H1 (cell line): ENCODE data around the gene KIR3DL2. TPM values are rescaled to one million over a fixed set of nuclear protein-coding genes. Genes with fewer than 3 reads are reported as not detected.

ENCODE experiments used
- CTCF ChIA-PET: fragments of 300-600 bp; sonication (Branson Sonifier 250); formaldehyde crosslinking; loops from one replicate; lab custom pipeline; 2021; ENCODE audit not compliant: partially characterized antibody; lab: Charles Lee
- POLR2A ChIA-PET: fragments of 300-600 bp; sonication (Branson Sonifier 250); formaldehyde crosslinking; loops from one replicate; lab custom pipeline; 2021; ENCODE audit warnings: inconsistent platforms; ENCODE audit not compliant: partially characterized antibody; lab: Charles Lee
- DNase-seq, 2 experiments: peaks; one replicate each; pipeline versions ENCODE4 v3.0.0 to v3.0.0-alpha.2; 2010 to 2022; ENCODE audit warnings: low spot score in 2 of 2, low read depth in 1 of 2, mixed read lengths in 1 of 2
- FAIRE-seq: peaks from 2 replicates; lab custom pipeline; 2011; peaks lifted over from hg19 to GRCh38; lab: Jason Lieb, UNC
- H2AFZ ChIP-seq: 2 replicates; pipeline ENCODE4 v1.8.1; 2012; ENCODE audit warnings: low read length, inconsistent platforms
- H2AK5ac ChIP-seq: 2 replicates; pipeline ENCODE4 v1.6.1; 2013; ENCODE audit warnings: low read depth, low read length
- H2BK120ac ChIP-seq: replicated peaks from 2 replicates; pipeline ENCODE3; 2013; ENCODE audit warnings: low read depth, low read length, inconsistent platforms
- H2BK12ac ChIP-seq: 2 replicates; pipeline ENCODE4 v1.6.1; 2013; ENCODE audit warnings: low read depth, low read length
- H2BK15ac ChIP-seq: 2 replicates; pipeline ENCODE4 v1.6.1; 2013; ENCODE audit warnings: low read length
- H2BK20ac ChIP-seq: 2 replicates; pipeline ENCODE4 v1.6.1; 2013; ENCODE audit warnings: low read length
- H2BK5ac ChIP-seq: 2 replicates; pipeline ENCODE4 v1.6.1; 2013; ENCODE audit warnings: low read depth, low read length
- H3K14ac ChIP-seq: 2 replicates; pipeline ENCODE4 v1.6.1; 2013; ENCODE audit warnings: inconsistent platforms; ENCODE audit not compliant: insufficient read length
- H3K18ac ChIP-seq: 2 replicates; pipeline ENCODE4 v1.6.1; 2013; ENCODE audit warnings: low read length; ENCODE audit errors: extremely low read depth
- H3K23ac ChIP-seq: 2 replicates; pipeline ENCODE4 v1.6.1; 2013; ENCODE audit warnings: inconsistent platforms; ENCODE audit not compliant: insufficient read length
- H3K23me2 ChIP-seq: 2 replicates; pipeline ENCODE4 v1.6.1; 2013; ENCODE audit warnings: low read depth, low read length
- H3K27ac ChIP-seq: 2 replicates; pipeline ENCODE4 v1.6.1; 2011; ENCODE audit warnings: low read depth, low read length, inconsistent platforms
- H3K27me3 ChIP-seq, 4 experiments: replicated peaks in 1 of 4; 1 replicate in 1 of 4; 2 replicates in 3 of 4; pipeline versions ENCODE4 v1.6.1 to v1.8.1; 2011 to 2013; ENCODE audit warnings: low read length in 3 of 4, mild to moderate bottlenecking in 3 of 4, inconsistent platforms in 2 of 4, mixed read lengths in 2 of 4, moderate library complexity in 1 of 4; ENCODE audit not compliant: control insufficient read depth in 3 of 4, insufficient read depth in 3 of 4; ENCODE audit errors: extremely low read depth in 1 of 4
- H3K36me3 ChIP-seq, 4 experiments: 2 replicates each; pipeline versions ENCODE4 v1.6.1 to v1.8.1; 2011 to 2013; ENCODE audit warnings: mild to moderate bottlenecking in 4 of 4, low read length in 3 of 4, moderate library complexity in 2 of 4, control low read depth in 1 of 4, inconsistent platforms in 1 of 4; ENCODE audit not compliant: insufficient read depth in 4 of 4, control insufficient read depth in 2 of 4
- H3K4ac ChIP-seq: replicated peaks from 2 replicates; pipeline ENCODE3; 2013; ENCODE audit warnings: low read length, low read depth, mixed read lengths, inconsistent platforms; ENCODE audit not compliant: insufficient read length
- H3K4me1 ChIP-seq, 4 experiments: replicated peaks in 1 of 4; 1 replicate in 1 of 4; 2 replicates in 3 of 4; pipeline versions ENCODE4 v1.6.1 to v1.8.1; 2011 to 2013; ENCODE audit warnings: low read length in 3 of 4, inconsistent platforms in 2 of 4, mixed read lengths in 1 of 4; ENCODE audit not compliant: insufficient read depth in 4 of 4, control insufficient read depth in 3 of 4
- H3K4me2 ChIP-seq, 2 experiments: 2 replicates each; pipeline versions ENCODE4 v1.6.1 to v1.8.1; 2011 to 2013; ENCODE audit warnings: low read depth in 2 of 2, low read length in 2 of 2, control low read depth in 1 of 2, inconsistent platforms in 1 of 2, mild to moderate bottlenecking in 1 of 2; ENCODE audit not compliant: insufficient read depth in 1 of 2
- H3K4me3 ChIP-seq, 4 experiments: fragments of 200-600, 300-600 bp in 1 of 4; sonication (generic), shearing (Covaris generic), sonication (Bioruptor Twin) in 1 of 4; 2 replicates each; pipeline versions ENCODE4 v1.5.1 to v1.8.1; 2011 to 2016; ENCODE audit warnings: low read length in 4 of 4, low read depth in 3 of 4, control low read depth in 2 of 4, inconsistent platforms in 2 of 4, mild to moderate bottlenecking in 2 of 4, mixed read lengths in 1 of 4, moderate library complexity in 1 of 4; ENCODE audit not compliant: insufficient read depth in 2 of 4; ENCODE audit errors: extremely low read depth in 1 of 4
- H3K56ac ChIP-seq: replicated peaks from 2 replicates; pipeline ENCODE3; 2013; ENCODE audit warnings: low read depth, mild to moderate bottlenecking, mixed read lengths, low read length, inconsistent platforms; ENCODE audit not compliant: insufficient read length
- H3K79me1 ChIP-seq: 2 replicates; pipeline ENCODE4 v1.6.1; 2013; ENCODE audit warnings: low read depth, low read length, control low read depth
- H3K79me2 ChIP-seq, 2 experiments: 2 replicates each; pipeline versions ENCODE4 v1.6.1 to v1.8.1; 2012 to 2013; ENCODE audit warnings: low read length in 2 of 2, mild to moderate bottlenecking in 2 of 2, inconsistent platforms in 1 of 2; ENCODE audit not compliant: insufficient read depth in 2 of 2, control insufficient read depth in 1 of 2
- H3K9ac ChIP-seq, 4 experiments: replicated peaks in 1 of 4; 1 replicate in 1 of 4; 2 replicates in 3 of 4; pipeline versions ENCODE4 v1.6.1 to v1.8.1; 2011 to 2013; ENCODE audit warnings: low read depth in 3 of 4, low read length in 3 of 4, control low read depth in 2 of 4, mild to moderate bottlenecking in 2 of 4, moderate library complexity in 2 of 4, inconsistent platforms in 1 of 4; ENCODE audit errors: extremely low read depth in 1 of 4
- H3K9me3 ChIP-seq, 2 experiments: 2 replicates each; pipeline versions ENCODE4 v1.6.1 to v1.8.1; 2012 to 2013; ENCODE audit warnings: mild to moderate bottlenecking in 2 of 2, moderate library complexity in 2 of 2, control low read depth in 1 of 2, inconsistent platforms in 1 of 2, low read depth in 1 of 2, low read length in 1 of 2, mixed read lengths in 1 of 2; ENCODE audit not compliant: insufficient read depth in 2 of 2
- H4K20me1 ChIP-seq, 2 experiments: replicated peaks in 1 of 2; 2 replicates each; pipeline versions ENCODE3 to v1.8.1; 2011 to 2013; ENCODE audit warnings: inconsistent platforms in 2 of 2, low read length in 2 of 2, mild to moderate bottlenecking in 1 of 2; ENCODE audit not compliant: insufficient read depth in 2 of 2, control insufficient read depth in 1 of 2
- H4K5ac ChIP-seq: 2 replicates; pipeline ENCODE4 v1.6.1; 2013; ENCODE audit warnings: low read length, low read depth, mixed read lengths, inconsistent platforms; ENCODE audit not compliant: insufficient read length
- H4K8ac ChIP-seq: 2 replicates; pipeline ENCODE4 v1.8.0; 2013; ENCODE audit warnings: mild to moderate bottlenecking, moderate library complexity, low read length, inconsistent platforms; ENCODE audit not compliant: insufficient read depth; ENCODE audit errors: extremely low read depth
- H4K91ac ChIP-seq: replicated peaks from 2 replicates; pipeline ENCODE3; 2013; ENCODE audit warnings: low read length, mixed read lengths, inconsistent platforms; ENCODE audit not compliant: insufficient read length
- BCL11A ChIP-seq, 2 experiments: IDR thresholded peaks; one replicate each; pipeline ENCODE4 v1.6.1; 2011; ENCODE audit warnings: low read depth in 2 of 2, low read length in 2 of 2, mild to moderate bottlenecking in 2 of 2
- EZH2 ChIP-seq: fragments of 200-600 bp; sonication (generic); IDR thresholded peaks from 2 replicates; pipeline ENCODE4 v1.7.1; 2012; ENCODE audit warnings: low read depth, mild to moderate bottlenecking, moderate library complexity, low read length, inconsistent platforms; ENCODE audit not compliant: severe bottlenecking
- KDM4A ChIP-seq: IDR thresholded peaks from one replicate; pipeline ENCODE4 v1.7.1; 2012; ENCODE audit warnings: low read depth, mild to moderate bottlenecking, moderate library complexity, low read length, inconsistent platforms; ENCODE audit not compliant: severe bottlenecking
- KDM5A ChIP-seq: fragments of 200-600 bp; IDR thresholded peaks from 2 replicates; pipeline ENCODE4 v1.7.1; 2012; ENCODE audit warnings: mild to moderate bottlenecking, low read length, inconsistent platforms, mixed read lengths
- NANOG ChIP-seq: IDR thresholded peaks from 2 replicates; pipeline ENCODE4 v1.6.1; 2011; ENCODE audit warnings: low read length, low read depth, mild to moderate bottlenecking, inconsistent platforms; ENCODE audit not compliant: insufficient read depth, poor library complexity, severe bottlenecking
- POLR2AphosphoS5 ChIP-seq: IDR thresholded peaks from 2 replicates; pipeline ENCODE4 v1.6.1; 2011; ENCODE audit warnings: low read depth, low read length
- POU5F1 ChIP-seq: IDR thresholded peaks from 2 replicates; pipeline ENCODE4 v1.6.1; 2011; ENCODE audit warnings: low read depth, mild to moderate bottlenecking, low read length, moderate library complexity
- RAD21 ChIP-seq, 2 experiments: IDR thresholded peaks in 1 of 2; conservative IDR thresholded peaks in 1 of 2; 2 replicates each; pipeline ENCODE4 v1.6.1; 2011; ENCODE audit warnings: low read depth in 2 of 2, low read length in 2 of 2, improper control_type of control experiment in 1 of 2, inconsistent platforms in 1 of 2, mild to moderate bottlenecking in 1 of 2, moderate library complexity in 1 of 2
- SP1 ChIP-seq: IDR thresholded peaks from 2 replicates; pipeline ENCODE4 v1.6.1; 2011; ENCODE audit warnings: low read depth, low read length
- TBP ChIP-seq: IDR thresholded peaks from 2 replicates; pipeline ENCODE4 v1.6.1; 2011; ENCODE audit warnings: low read depth, low read length, improper control_type of control experiment
- TEAD4 ChIP-seq: IDR thresholded peaks from 2 replicates; pipeline ENCODE4 v1.6.1; 2012; ENCODE audit warnings: low read depth, low read length, inconsistent platforms, mixed read lengths
- ZNF274 ChIP-seq: IDR thresholded peaks from 2 replicates; pipeline ENCODE4 v1.7.0; 2012; ENCODE audit warnings: low read length, borderline replicate concordance; ENCODE audit errors: extremely low read depth
- WGBS, 2 experiments: shearing (Covaris generic) in 1 of 2; methylation state at CpG; one replicate each; pipeline versions ENCODE4 v1.1.6 to v1.1.7; 2013 to 2015; ENCODE audit warnings: low lambda C conversion rate in 2 of 2, mixed read lengths in 2 of 2, inconsistent platforms in 1 of 2, low coverage in 1 of 2, missing lambda C conversion rate in 1 of 2; ENCODE audit not compliant: insufficient replicate concordance in 2 of 2, insufficient coverage in 1 of 2, insufficient read length in 1 of 2; ENCODE audit errors: extremely low coverage in 1 of 2, missing lambda C conversion rate in 1 of 2; 5-methylcytosine and 5-hydroxymethylcytosine counted together
- polyA plus RNA-seq, 7 experiments: library from polyadenylated mRNA; depleted of rRNA in 3 of 7; stranded (reverse) in 5 of 7; unstranded in 2 of 7; fragments of >200 nt in 5 of 7; fragments of 200-250 nt in 2 of 7; gene quantifications; 1 replicate in 5 of 7; 2 replicates in 1 of 7; 4 replicates in 1 of 7; pipeline versions ENCODE4 v1.2.1 to v1.2.3, GENCODE V29; 2011 to 2013; ENCODE audit warnings: missing spikeins in 2 of 7, mixed read lengths in 2 of 7
- total RNA-seq: library from RNA; stranded (reverse); fragmentation: NEBNext Ultra II Directional; extraction: Animal tissue kit (Norgen Biotek cat#: 25700); gene quantifications from 2 replicates; pipeline ENCODE4 v1.2.1, GENCODE V29; 2021

KIR3DL2 gene
- total and polyA plus RNA-seq, 2 of the 8 experiments (the other 6 are each of a cell fraction or from before 2014, with no cell fraction given): not detected

- H3K23me2 ChIP-seq: no peaks in the 10 kb centered on the region; the same call in 1 of the 2 replicates
- peak overlapping the region; percentile 80; the same call in 1 of the 2 replicates for H4K8ac ChIP-seq
- ChIA-PET POLR2A (interaction anchor here (0.6 to 2.0 kb wide), 8 partner anchors 12 to 454 kb away, joined by 3 to 8 read pairs (median 4); partner anchors contain the start of gene NCR1), CTCF (interaction anchor here (0.6 to 1.9 kb wide), 4 partner anchors 9 to 1358 kb away, joined by 3 to 8 read pairs (median 3); no protein-coding TSS in a partner anchor)
- H3K79me2 ChIP-seq: no peaks in the 10 kb centered on the region
- no peak overlapping the region for H2BK15ac ChIP-seq
- H3K9ac ChIP-seq: no peak overlapping the region
- no peak overlapping the region for H4K91ac ChIP-seq
- no peaks in the 10 kb centered on the region for H3K27me3 ChIP-seq
- H3K36me3 ChIP-seq: no peaks in the 10 kb centered on the region
- no peak overlapping the region for H3K4ac ChIP-seq
- H3K4me1 ChIP-seq: peaks cover 0 to 4% (median 0%) of the 10 kb centered on the region in 4 experiments; a peak in 2 of 7 replicates
- no peak for FAIRE-seq
- peak overlapping the region in 1 of 4 experiments; percentile 20; a peak in 2 of 8 replicates for H3K4me3 ChIP-seq
- 23% methylated on average over 7 of the region's 7 CpGs; no CpG with 5 or more reads in 1 of the 2 experiments for WGBS, 2 experiments
- no peaks in the 10 kb centered on the region for H3K79me1 ChIP-seq
- H2AK5ac ChIP-seq: no peak overlapping the region
- no peak overlapping the region for H3K23ac ChIP-seq
- H4K5ac ChIP-seq: peak overlapping the region; percentile 62
- no peak overlapping the region for H3K14ac ChIP-seq
- H2BK20ac ChIP-seq: no peak overlapping the region
- H3K18ac ChIP-seq: peak overlapping the region; percentile 81
- peak overlapping the region; percentile 48; the same call in 1 of the 2 replicates for H3K27ac ChIP-seq
- H4K20me1 ChIP-seq: no peaks in the 10 kb centered on the region
- no peak overlapping the region for H3K56ac ChIP-seq
- no peaks in the 10 kb centered on the region for H3K9me3 ChIP-seq
- H2AFZ ChIP-seq: no peak overlapping the region
- peak; percentile 59 to 76 for DNase-seq
- peak overlapping the region; percentile 76; the same call in 1 of the 2 replicates for H2BK5ac ChIP-seq
- H2BK120ac ChIP-seq: peak overlapping the region; percentile 79
- H2BK12ac ChIP-seq: 0 out of 2 replicates have a peak overlapping the region, but pooled peaks have one; percentile 68
- peak overlapping the region; percentile 24 to 37; a peak in 2 of 4 replicates for H3K4me2 ChIP-seq
- TF ChIP-seq BCL11A (IDR thresholded peaks at IDR 0.05; ENCODE audit: low read depth in 2 of 2, low read length in 2 of 2) (no peak), POLR2AphosphoS5 (no peak), POU5F1 (0 out of 2 replicates have a peak, but pooled peaks have one; percentile 16), KDM4A (no peak), RAD21 (IDR thresholded peaks at IDR 0.05 in 1 of 2, conservative IDR thresholded peaks at IDR 0.05 in 1 of 2; ENCODE audit: low read depth in 2 of 2, low read length in 2 of 2) (0 out of 4 replicates have a peak, but pooled peaks of 1 of the 2 experiments have one; percentile 2), NANOG (peak; percentile 87), TBP (peak; percentile 24; the same call in 1 of the 2 replicates), TEAD4 (peak; percentile 84; the same call in 1 of the 2 replicates), SP1 (peak; percentile 76), ZNF274 (no peak), EZH2 (no peak), KDM5A (no peak)
Measured at GRCh38 chr19:54893406-54893805, 43.2 kb downstream of the KIR3DL2 start.
